NB4 (cell line): ENCODE measurements around the gene TRPM4.

ENCODE experiments used
- CTCF ChIP-seq: IDR thresholded peaks from one replicate; pipeline ENCODE4 v1.5.1; 2012; ENCODE audit warnings: low read depth, low read length
- POLR2A ChIP-seq: IDR thresholded peaks from 2 replicates; pipeline ENCODE4 v1.6.1; 2011; ENCODE audit warnings: mild to moderate bottlenecking; ENCODE audit not compliant: insufficient read length; ENCODE audit errors: extremely low read depth

GRCh38 chr19:49231389-49231788 is 73.8 kb downstream of the TRPM4 start:
- TF ChIP-seq CTCF (no peak), POLR2A (no peak)
